ENCODE data around the gene GABARAP.

The GABARAP gene

DNA sequence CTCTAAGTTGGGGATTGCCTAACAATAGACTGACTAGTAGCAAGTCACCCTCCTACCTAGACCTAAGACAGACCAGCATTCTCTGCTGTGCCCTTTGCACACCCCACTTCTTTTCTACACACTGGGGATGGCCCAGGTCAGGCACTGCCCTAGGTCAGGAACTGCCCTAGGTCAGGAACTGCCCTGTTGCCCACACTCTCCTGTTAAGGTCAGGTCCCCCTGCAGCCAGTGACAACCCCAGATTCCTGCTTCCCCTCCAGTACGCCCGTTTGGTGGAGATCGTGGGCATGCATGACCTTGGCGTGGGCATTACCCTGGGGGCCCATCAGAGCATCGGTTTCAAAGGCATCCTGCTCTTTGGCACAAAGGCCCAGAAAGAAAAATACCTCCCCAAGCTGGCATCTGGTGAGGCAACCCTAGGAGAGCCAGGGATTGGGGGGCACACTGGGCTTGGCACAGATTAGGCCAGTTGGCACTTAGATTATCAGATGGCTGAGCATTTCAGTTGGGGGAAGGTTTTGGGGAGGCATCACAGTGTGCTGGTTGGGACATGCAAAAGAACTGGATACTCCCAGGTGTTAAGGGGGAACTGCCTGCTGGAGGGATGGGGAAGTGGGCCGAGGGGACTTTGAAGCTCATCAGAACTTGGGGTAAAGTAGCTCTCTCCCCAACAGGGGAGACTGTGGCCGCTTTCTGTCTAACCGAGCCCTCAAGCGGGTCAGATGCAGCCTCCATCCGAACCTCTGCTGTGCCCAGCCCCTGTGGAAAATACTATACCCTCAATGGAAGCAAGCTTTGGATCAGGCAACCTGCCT lies 20.8 kb downstream of the GABARAP start:
- DNase-seq = no peak

DNA sequence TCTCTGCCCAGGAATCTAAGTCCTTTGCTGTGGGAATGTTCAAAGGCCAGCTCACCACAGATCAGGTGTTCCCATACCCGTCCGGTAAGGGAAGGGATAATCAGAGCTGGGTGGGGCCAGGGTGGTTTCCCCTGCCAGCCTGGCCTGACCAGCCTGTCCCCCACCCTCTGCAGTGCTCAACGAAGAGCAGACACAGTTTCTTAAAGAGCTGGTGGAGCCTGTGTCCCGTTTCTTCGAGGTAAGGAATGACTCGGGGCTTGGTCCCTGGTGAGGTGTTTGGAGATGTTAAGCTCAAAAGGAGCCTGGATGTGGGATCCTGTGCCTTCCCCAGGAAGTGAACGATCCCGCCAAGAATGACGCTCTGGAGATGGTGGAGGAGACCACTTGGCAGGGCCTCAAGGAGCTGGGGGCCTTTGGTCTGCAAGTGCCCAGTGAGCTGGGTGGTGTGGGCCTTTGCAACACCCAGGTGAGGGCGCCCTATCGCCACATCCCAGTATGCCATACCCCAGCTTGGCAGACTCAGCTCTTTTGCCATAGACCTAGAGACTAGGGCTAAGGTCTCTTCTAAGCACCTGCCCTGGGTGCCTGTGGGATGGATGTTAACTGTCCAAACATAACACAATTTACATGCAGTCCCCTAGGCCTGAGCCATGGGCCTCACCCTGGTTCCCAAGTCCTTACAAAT lies 21.5 kb downstream of the GABARAP start:
- peak; percentile 26 to 38 (median 28) for DNase-seq

DNA sequence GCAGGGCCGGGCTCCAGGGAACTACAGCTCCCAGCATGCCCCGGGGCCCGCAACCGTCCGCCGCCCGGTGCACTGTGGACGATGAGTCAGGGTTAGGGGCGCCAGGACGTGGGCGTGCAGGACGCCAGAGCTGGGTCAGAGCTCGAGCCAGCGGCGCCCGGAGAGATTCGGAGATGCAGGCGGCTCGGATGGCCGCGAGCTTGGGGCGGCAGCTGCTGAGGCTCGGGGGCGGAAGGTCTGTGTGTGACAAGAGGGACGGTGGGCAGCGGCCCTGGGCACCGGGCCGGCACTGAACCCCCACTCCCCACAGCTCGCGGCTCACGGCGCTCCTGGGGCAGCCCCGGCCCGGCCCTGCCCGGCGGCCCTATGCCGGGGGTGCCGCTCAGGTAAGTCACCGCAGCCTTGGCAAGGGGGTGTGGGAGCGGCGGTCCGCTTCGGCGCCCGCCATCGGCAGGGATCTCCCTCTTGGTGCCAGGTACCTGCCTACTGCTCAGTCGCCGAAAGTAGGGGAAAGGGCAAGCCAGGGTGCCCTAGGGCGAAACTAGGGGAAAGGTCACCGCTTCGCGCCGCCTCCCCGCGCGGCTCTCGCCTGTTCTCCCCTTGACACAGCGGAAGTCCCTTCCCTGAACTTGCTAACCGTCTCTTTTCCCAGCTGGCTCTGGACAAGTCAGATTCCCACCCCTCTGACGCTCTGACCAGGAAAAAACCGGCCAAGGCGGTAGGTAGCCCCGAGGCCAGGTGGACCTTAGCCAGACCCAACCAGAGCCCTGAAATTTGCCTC lies 22.2 kb downstream of the GABARAP start, which contains the start of the genes ACADVL and DLG4:
Gene ACADVL, plus strand, starts transcription at position 127 of the 781 bp plus-strand sequence. Its CDS starts 47 bp downstream, at position 174.
Gene DLG4, minus strand, starts transcription at position 25 of the 781 bp plus-strand sequence.
- peak; percentile 53 to 68 (median 57) for DNase-seq

DNA sequence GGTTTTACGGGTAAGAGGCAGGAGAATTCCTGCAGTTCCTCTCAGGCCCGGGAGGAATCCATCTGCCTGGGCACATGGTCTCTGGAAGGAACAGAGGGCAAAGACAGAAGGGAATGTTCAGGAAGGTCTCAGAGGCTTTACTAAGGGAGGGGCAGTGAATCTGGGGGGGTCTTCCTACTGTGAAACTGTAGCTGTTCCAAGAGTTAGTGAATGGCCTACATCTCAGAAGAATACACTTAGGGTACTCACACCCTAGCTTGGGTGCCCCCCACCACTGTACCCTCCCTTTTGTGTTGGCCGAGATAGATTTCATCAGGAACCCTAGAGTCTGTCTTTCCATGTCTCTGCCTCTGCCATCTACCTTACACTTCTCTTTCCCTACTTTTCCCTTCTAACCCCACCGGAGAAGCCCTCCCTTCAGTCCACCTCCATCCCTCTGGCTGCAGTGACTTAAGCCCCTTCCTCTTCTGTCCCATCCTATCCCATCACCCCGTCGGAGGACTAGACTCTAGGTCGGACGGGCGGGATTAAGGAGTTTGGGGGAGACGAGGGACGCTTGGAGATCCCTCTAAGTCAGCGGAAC lies 22.9 kb downstream of the GABARAP start:
- no peak for DNase-seq

DNA sequence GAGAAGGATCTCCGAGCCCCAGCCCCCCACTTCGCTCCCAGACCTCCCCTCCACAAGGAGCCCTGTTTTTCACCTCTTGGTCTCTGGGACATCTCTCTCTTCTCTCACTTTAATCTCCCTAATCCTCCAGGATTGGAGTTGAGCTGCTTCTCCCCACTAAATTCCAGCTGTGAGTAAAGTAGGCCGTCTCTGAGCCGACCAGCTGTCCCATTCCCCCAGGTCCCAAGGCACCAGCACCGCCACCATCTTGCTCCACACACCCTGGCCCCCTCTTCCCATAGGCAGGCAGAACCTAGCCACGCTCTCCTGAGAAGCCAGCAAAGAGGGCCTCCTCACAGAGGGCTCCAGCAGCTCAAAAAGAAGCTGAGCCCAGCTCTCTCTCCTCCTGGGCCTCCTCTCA lies 23.5 kb downstream of the GABARAP start:
- no peak for DNase-seq

DNA sequence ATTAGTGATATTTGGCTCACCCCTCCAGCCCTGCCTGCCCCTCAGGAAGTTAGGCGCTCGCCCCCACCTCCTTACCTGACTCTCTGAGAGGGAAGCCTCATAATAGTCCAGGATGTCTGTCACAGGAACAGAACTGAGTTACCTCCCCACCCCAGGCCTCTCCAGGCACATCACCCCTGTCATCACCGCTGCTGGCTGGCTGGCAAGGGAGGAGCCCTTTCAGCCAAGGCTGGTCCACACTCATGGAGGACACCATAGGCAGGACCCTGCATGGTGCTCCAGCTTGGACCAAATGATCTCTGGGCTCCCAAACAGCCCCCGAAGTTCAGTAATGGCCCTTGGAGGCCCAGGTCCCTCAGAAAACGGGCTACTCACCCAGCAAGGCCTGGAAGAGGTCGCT lies 24.1 kb downstream of the GABARAP start:
- DNase-seq = no peak

DNA sequence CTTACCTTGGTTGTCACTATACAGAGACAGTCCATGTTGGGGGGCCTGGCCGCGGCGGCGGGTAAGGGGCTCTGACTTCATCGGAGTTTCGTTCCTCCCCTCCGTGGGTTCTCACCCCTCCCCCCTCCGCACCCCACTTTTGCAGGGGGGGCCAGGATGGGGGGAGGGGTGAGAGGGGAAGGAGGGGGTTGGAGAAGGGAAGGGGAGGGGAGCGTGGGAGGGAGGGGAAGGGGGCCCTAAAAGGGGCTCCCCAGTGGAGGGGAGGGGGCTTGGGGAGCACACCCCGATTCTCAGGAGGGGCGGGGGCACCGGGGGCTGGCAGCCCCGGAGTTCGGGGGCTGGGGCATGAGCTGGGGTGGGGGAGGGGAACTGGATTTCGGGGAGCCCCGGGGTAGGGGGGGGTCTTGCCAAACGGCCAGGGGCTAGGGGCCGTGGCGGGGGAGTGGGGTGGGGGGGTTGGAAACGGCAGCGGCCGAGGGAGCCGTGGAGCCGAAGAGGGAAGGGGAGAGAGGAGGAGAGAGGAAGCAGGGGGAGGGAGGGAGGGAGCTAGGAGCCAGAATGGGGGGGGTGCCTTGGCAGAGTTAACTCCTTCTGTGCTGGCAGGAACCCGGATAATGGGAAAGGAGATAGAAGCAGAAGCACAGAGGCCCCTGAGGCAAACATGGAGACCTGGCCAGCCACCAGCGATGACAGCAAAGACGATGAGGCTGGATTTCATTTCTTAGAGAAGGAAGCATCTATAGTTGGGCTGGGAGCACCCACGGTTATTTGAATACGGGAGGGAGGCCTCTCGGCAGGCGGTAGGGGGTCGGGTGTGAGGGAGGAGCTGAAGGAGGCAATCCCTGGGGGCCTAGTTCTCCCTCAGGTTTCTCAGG lies 24.9 kb downstream of the GABARAP start:
- DNase-seq = no peak

DNA sequence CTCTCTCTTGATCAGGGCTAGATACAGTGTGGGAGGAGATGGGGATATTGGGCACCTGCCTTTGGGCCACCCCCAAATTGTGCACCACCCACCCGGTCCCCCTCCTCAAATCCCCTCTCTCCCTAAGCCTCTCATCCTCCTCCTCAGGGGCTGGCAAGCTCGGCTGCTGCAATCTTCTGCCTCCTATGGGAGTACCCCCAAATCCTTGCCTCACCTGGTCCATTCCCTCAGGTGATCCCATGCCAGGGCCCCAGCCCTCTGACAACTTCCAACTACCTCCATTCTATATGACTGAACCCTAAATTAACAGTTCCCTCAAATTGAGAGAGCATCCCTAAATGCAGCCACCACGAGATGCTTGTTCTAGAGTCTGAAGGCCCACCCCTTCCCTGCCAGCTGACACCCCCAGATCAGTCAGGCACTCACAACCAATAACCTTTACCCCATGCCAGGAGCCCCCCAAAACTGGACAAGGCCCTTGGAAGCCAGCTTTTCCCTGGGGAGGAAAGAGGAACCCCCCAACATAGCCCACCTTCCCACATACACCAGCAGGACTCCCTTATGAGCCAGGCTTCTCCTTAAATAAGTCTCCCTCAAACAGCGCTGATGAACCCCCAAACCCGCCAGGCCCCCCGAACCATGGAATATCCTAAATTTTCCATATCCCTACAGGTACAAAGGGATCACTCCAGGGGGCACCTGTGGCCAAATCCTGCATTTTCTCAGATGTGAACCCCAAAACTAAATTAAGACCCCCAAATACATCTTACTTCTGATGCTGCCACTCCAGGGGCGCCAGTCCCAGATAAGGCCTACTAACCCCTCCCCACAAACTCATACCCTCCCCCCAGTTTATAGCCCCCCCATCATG lies 25.8 kb downstream of the GABARAP start:
- DNase-seq = no peak

DNA sequence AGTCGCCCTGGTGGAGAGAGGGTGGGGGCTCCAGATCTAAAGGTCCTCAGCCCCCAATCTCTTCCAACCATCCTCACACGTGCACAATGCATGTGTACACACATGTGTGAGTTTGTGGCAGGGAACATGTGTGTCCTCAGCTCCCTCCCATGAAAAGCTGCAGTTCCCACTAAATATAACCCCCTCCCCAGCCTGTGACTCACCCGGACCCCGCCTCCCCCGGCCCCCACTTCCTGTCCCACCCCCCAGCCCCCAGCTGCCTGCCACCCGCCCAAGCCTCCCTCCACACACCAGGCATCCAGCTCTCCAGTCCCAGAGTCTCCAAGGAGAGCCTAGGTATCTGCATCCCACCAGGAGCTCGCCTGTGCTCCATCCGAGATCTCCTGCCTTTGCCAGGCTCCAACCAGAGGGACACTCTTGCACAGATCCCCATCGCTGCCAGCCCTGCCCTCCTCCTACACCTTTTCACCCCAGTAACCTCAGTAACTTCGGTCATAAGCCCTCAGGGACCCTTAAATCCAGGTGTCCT lies 26.5 kb downstream of the GABARAP start:
- no peak for DNase-seq

DNA sequence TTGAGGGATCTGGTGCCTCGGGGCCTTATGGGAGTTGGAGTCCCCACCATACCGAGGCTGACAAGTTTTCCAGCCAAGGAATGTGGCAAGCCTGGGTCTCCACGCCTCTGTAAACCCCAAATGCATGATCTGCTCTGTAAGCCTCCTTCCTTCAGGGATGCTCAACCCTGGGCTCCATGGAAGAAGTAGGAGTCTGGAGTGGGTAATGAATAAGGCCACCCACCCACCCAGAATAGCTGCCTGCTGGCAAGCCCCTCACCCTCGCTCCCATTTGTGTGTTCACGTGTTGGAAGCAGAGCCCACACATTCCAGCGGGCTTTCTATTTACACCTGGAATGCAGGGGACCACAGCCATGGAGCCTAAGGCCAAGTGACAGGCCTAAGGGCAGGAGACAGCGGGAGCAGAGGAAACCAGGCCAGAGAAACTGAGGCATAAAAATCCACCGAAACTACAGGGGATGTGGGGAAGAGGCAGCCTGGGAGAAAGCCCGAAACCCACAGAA lies 27.1 kb downstream of the GABARAP start:
- no peak for DNase-seq

DNA sequence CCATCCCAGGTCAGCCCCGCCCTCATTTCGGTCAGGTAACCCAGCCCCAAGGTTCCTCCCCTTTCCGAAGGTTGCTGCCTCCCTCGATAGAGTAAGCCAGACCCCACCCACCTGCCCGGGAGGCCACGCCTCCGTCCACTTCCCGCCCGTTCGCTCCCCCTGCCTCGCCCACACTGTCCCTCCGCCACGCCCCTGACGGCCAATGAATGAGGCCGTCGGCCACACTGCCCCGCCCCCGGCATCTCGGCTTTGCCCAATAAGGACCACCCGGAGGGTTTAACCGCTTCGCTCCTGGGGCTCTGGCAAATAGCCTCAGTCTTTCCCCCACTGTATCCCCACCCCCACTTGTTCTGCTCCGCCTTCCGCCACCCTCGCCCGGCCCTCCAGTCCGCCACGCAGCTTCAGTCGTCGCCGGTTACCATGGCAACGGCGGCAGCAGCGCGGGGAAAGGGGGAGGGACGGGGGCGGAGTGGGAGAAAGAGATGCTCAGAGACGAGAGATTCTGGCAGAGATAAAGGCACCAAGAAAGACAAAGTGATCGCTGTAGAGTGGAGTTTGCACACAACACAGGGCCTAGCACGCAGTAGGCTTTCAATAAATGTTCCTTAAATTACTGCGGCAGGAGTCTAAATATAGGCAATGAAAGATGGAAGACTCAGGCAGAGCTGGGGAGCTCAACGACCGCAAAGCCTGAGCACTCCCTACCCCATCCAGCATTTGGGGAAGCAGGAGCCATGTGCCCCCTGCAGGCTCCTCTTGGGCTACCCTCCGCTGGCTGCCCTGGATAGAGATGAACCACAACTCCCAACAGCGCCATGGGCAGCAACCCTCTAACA lies 27.7 kb downstream of the GABARAP start:
- DNase-seq = peak; percentile 96 to 98 (median 97)

DNA sequence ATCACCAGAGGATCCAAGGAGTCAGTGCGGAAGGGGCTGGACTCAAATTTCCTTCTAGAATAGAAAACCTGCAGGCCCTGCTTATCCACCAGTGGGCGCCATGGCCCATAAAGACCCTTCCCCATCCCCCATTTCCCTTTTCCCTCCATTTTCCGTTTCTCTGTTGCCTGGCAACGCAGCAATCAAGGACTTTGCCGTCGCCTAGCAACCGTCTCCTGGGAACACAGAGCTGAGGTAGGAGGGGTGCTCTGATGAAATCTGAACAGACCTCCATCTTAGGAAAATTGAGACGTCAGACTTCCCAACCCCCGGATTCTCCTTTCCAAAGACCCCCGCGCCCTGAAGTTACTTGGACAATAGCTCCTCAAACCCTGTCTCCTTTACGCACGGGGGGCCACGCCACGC lies 28.4 kb downstream of the GABARAP start:
- peak in 1 of 4 experiments; percentile 45 for DNase-seq

DNA sequence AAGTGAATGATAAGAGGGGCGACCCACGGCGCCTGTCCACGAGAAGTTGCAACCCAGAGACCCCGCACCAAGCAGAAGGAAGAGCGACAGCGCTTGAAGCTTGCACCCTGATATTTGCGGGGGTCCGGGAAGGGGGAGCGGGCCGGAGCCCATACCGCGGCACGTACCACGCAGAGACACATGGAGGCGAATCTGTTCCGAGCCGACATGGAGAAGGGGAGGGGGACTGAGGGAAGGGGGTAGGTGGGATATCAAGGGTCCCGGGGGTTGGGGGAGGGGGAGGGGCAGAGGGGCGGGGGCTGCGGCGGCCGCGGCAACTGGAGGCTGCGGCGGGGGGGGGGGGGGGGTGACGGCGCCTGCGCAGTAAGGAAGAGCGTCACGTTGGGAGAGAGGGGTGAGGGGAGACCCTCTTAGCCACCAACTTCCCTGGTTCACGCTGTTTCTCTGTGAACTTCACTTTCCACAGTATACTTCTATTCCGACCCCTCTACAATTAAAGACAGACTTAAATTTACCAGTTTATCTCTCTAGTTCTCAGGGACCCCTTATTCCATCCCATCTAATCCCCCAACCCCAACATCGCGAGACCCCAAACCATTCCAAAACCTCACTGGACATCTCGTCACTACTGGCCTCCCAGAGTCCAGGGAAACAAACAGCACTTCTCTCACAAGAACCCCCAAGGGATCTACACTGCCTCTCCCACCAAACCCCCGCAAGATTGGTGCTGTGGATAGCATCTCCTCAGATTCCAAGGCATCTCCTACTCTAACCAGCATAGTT lies 30.6 kb downstream of the GABARAP start:
- DNase-seq = no peak

DNA sequence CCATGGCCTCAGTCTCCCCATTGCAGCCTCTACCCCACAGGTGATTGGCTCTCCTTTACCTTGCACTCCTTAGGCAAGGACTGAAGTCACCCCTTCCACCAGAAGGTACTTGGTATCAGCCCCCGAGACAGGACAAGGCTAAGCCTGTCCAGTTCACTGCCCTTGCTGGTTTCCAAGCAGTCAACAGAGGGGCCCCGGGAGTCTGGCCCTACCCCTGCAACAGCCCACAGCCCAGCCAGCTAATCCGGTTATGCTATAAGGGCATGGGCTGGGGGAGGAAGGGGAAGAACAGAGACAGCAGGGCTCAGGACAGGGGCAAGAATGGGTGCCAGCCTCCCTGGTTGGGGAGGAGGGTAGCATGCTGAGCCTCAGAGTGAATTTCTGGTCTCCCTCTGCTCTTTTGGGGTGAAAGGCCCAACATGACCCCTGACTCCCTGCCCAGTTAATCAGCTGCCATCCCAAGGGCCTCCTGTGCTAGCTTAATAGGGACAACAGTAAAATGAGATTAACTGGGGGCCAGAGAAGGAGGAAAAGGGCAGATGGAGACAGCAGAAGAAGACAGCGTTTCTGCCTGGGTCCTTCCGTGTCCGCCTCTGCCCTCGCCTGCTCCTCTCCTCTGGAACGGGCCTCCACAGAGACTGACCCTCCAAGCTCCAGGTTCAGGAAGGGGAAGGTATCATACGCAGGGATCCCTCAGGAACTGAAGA lies 33.3 kb downstream of the GABARAP start:
- DNase-seq = no peak

DNA sequence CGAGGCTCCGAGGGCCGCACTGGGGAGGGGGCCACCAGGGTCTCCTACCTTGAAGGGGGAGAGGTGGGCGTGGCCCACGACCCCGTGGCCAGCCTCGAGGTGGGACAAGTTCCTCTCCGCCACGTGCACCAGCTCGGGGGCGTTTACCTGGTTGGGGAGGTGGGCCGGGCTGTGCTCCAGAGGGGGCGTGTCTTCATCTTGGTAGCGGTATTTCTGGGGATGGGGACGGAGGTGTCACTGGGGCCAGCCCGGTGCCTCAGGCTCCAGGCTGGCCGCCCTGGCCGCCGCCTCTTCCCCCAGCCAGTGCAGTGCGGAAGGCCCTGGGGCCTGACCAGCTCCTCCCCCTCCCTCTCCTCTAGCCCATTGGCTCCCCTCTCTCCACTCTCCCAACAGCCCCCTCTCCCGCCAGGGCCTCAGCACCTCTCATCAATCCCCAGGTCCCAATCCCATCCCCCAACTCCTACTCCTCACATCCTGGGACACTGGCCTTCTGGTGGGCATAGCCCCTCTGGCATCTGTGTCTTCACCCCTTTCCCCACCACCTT lies 34.1 kb downstream of the GABARAP start:
- no peak for DNase-seq

DNA sequence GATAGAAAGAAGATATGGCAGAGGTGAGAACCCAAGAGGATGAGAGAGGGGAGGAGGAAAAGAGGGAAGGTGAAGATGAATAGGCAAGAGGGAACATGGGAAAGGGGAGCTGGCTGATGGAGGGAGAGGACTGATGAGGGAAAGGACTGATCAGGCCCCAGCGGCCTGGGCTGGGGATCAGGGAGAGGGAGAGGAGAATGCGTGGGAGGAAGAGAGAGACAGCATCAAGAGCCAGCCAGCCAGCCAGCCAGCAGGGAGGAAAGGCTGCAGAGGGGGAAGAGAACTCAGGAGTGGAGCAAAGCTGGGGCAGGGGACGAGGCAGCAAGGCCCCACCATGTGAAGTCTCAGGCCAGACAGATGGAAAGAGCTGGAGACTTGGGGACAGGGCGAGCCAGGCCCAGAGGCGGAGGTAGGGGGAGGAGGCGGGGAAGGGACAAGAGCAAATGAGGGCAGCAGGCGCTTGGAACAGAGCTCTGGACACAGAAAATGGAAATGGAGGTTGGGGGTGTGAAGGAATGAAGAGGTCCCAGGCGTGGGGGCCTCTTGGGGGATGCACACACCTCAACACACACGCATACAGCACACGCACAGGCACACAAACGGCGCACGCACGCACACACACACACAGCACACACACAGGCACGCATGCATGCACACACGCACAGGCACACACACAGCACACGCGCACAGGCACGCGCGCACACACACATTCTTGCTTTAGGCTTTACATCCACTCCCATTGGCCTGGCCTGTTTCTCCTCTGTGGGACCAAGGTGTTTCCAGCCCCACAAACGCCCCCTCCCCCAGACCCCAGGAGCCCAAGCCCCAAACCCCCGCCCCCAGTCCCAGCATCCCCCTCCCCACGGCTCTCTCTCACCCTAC lies 34.9 kb downstream of the GABARAP start:
- no peak for DNase-seq

DNA sequence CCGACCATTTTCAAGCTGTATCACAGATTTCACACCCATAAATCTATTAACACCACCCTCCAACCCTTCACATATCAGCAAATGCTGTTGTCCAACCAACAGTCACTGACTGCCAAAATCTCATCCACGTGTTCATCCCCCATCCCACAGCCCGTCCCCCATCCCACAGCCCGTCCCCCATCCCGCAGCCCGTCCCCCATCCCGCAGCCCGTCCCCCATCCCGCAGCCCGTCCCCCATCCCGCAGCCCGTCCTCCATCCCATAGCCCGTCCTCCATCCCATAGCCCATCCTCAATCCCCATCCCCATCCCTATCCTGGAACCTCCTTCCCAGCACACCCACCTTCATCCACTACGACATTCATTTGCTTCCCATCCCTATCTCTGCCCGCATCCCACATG lies 36.7 kb downstream of the GABARAP start:
- no peak for DNase-seq
